Stimulated activated CD4-positive, alpha-beta T cell treated with anti-CD3 and anti-CD28 coated beads, Interleukin-15, amount 100 ng/mL, for 48 hours (primary cell): ENCODE data around the gene UCKL1.
"Not testable (repeated sequence)": the region's sequence is repeated elsewhere in the genome, so short reads cannot be mapped to it uniquely, and the experiment has no call there.

Experiments used
- DNase-seq, 2 donors: peaks; one replicate each; pipeline ENCODE4 v3.0.0-alpha.2; 2020; ENCODE audit warnings: low read depth in 2 of 2

UCKL1 gene

GRCh38 chr20:63919130-63919529 is 37.1 kb downstream of the UCKL1 start:
- DNase-seq, result no peak

- DNase-seq, result no peak
These were observed 38.4 kb downstream of the UCKL1 start for GRCh38 chr20:63917811-63918210.

- not testable (repeated sequence) for DNase-seq
These were observed 39.8 kb downstream of the UCKL1 start for GRCh38 chr20:63916371-63916939.

- no peak for DNase-seq
These were observed 40.7 kb downstream of the UCKL1 start for GRCh38 chr20:63915471-63915870.

- DNase-seq, result no peak
These were observed 42.4 kb downstream of the UCKL1 start for GRCh38 chr20:63913768-63914167.

- no peak for DNase-seq
These were observed 45.0 kb downstream of the UCKL1 start for GRCh38 chr20:63911176-63911575.

- DNase-seq, result no peak
These were observed 48.1 kb downstream of the UCKL1 start for GRCh38 chr20:63908008-63908682.

- DNase-seq, result no peak
These were observed 52.2 kb downstream of the UCKL1 start for GRCh38 chr20:63903796-63904561.

GRCh38 chr20:63900413-63900812 is 55.8 kb downstream of the UCKL1 start:
- DNase-seq, result no peak

GRCh38 chr20:63898882-63899558 is 57.2 kb downstream of the UCKL1 start:
- DNase-seq, result no peak

GRCh38 chr20:63897978-63898561 is 58.1 kb downstream of the UCKL1 start:
- no peak for DNase-seq

GRCh38 chr20:63896264-63897105 is 59.7 kb downstream of the UCKL1 start:
- no peak for DNase-seq

GRCh38 chr20:63895952-63896263 is 60.3 kb downstream of the UCKL1 start:
- DNase-seq, result no peak

GRCh38 chr20:63895202-63895951 is 60.8 kb downstream of the UCKL1 start:
- DNase-seq, result no peak

- peak; percentile 91 to 96 for DNase-seq
These were observed 61.6 kb downstream of the UCKL1 start, which contains the start of gene DNAJC5 for GRCh38 chr20:63894358-63895201. Gene DNAJC5, plus strand, starts transcription at chr20:63895126. Its CDS starts 33,220 bp downstream, at chr20:63928346.

GRCh38 chr20:63893999-63894357 is 62.2 kb downstream of the UCKL1 start:
- DNase-seq, result no peak

- no peak for DNase-seq
These were observed 63.8 kb downstream of the UCKL1 start for GRCh38 chr20:63892402-63892801.

GRCh38 chr20:63891061-63892002 is 64.9 kb downstream of the UCKL1 start:
- DNase-seq, result no peak
